C4-2B (cell line): ENCODE data around the gene WT1.

Source experiments
- CTCF ChIP-seq: fragments of 450-650 bp; conservative IDR thresholded peaks from 2 replicates; pipeline ENCODE4 v1.5.1; 2017; ENCODE audit warnings: mild to moderate bottlenecking
- ZFX ChIP-seq: fragments of 450-650 bp; IDR thresholded peaks from 2 replicates; pipeline ENCODE4 v1.6.1; 2017

- no peak for TF ChIP-seq CTCF
- TF ChIP-seq ZFX: no peak
These were observed 39.0 kb downstream of the WT1 start for GRCh38 chr11:32396331-32396730.
